HepG2 (cell line): Measurements from ENCODE around the gene CABLES2. TPM values are rescaled to one million over a fixed set of nuclear protein-coding genes. Genes with fewer than 3 reads are reported as not detected.

Experiments
- BRD4 ChIP-seq: sonication (generic); formaldehyde crosslinking; IDR thresholded peaks from 2 replicates; pipeline ENCODE4 v1.4.0; 2020; ENCODE audit warnings: missing genetic modification reagents
- HNRNPK ChIP-seq: fragments of 200-400 bp; formaldehyde crosslinking; IDR thresholded peaks from 2 replicates; pipeline ENCODE4 v1.6.1; 2018; ENCODE audit warnings: low read length, low read depth, moderate library complexity, mild to moderate bottlenecking; ENCODE audit not compliant: poor library complexity, severe bottlenecking
- HNRNPLL ChIP-seq: fragments of 200-400 bp; formaldehyde crosslinking; IDR thresholded peaks from 2 replicates; pipeline ENCODE4 v1.6.1; 2017; ENCODE audit warnings: mild to moderate bottlenecking, low read depth, low read length; ENCODE audit not compliant: poor library complexity, severe bottlenecking
- KAT2B ChIP-seq: fragments of 150-350 bp; IDR thresholded peaks from 2 replicates; pipeline ENCODE4 v1.6.1; 2014; ENCODE audit warnings: low read depth, low read length, borderline replicate concordance
- NFIB ChIP-seq: sonication (generic); formaldehyde crosslinking; IDR thresholded peaks from 2 replicates; pipeline ENCODE4 v1.9.0; 2021; ENCODE audit warnings: missing genetic modification reagents, mild to moderate bottlenecking, borderline replicate concordance
- PRDM4 ChIP-seq: sonication (generic); formaldehyde crosslinking; IDR thresholded peaks from 2 replicates; pipeline ENCODE4 v1.9.0; 2021; ENCODE audit warnings: missing genetic modification reagents, borderline replicate concordance
- RAD51 ChIP-seq: fragments of 450-650 bp; IDR thresholded peaks from 2 replicates; pipeline ENCODE4 v1.6.1; 2016; ENCODE audit warnings: borderline replicate concordance
- RNF2 ChIP-seq: fragments of 450-650 bp; conservative IDR thresholded peaks from 2 replicates; pipeline ENCODE4 v1.6.1; 2016; ENCODE audit warnings: low read depth
- RXRB ChIP-seq: IDR thresholded peaks from 2 replicates; pipeline ENCODE4 v1.6.1; 2016; ENCODE audit warnings: borderline replicate concordance, missing genetic modification reagents, missing compliant biosample characterization
- SMC3 ChIP-seq: IDR thresholded peaks from 2 replicates; pipeline ENCODE4 v1.6.1; 2011; ENCODE audit warnings: low read length, improper control_type of control experiment
- SNAPC4 ChIP-seq: sonication (generic); formaldehyde crosslinking; IDR thresholded peaks from 2 replicates; pipeline ENCODE4 v1.4.0; 2020; ENCODE audit warnings: mild to moderate bottlenecking, missing genetic modification reagents
- XRCC5 ChIP-seq: fragments of 200-400 bp; formaldehyde crosslinking; optimal IDR thresholded peaks from 2 replicates; pipeline ENCODE3; 2017; ENCODE audit warnings: mild to moderate bottlenecking, low read length
- ZC3H4 ChIP-seq: sonication (generic); formaldehyde crosslinking; IDR thresholded peaks from 2 replicates; pipeline ENCODE4 v1.4.0; 2020; ENCODE audit warnings: missing genetic modification reagents, borderline replicate concordance
- ZFYVE20 ChIP-seq: sonication (generic); formaldehyde crosslinking; IDR thresholded peaks from 2 replicates; pipeline ENCODE4 v1.8.0; 2023; ENCODE audit warnings: low read depth, mild to moderate bottlenecking, moderate library complexity, missing genetic modification reagents, borderline replicate concordance
- ZMAT5 ChIP-seq: sonication (generic); formaldehyde crosslinking; IDR thresholded peaks from 2 replicates; pipeline ENCODE4 v1.5.0; 2020; ENCODE audit warnings: mild to moderate bottlenecking, low read depth, missing genetic modification reagents, borderline replicate concordance
- ZNF75D ChIP-seq: sonication (generic); formaldehyde crosslinking; IDR thresholded peaks from 2 replicates; pipeline ENCODE4 v1.8.1; 2023; ENCODE audit warnings: missing genetic modification reagents, mild to moderate bottlenecking, borderline replicate concordance
- polyA plus RNA-seq, 8 experiments: library from polyadenylated mRNA; depleted of rRNA in 3 of 8; stranded (reverse) in 7 of 8; unstranded in 1 of 8; fragments of >200 nt; fragmentation: Illumina TruSeq in 4 of 8; extraction: Trizol in 4 of 8; gene quantifications; 2 replicates each; pipeline versions ENCODE4 v1.2.1 to v1.2.3, GENCODE V29; 2011 to 2016; ENCODE audit warnings: low read depth in 4 of 8, missing spikeins in 1 of 8, mixed read lengths in 1 of 8; ENCODE audit not compliant: insufficient read depth in 1 of 8
- total RNA-seq, 5 experiments: library from RNA; depleted of rRNA; stranded (reverse); fragments of >200 nt; fragmentation: Illumina TruSeq; extraction: Trizol; gene quantifications; 2 replicates each; pipeline ENCODE4 v1.2.3, GENCODE V29; 2016; ENCODE audit warnings: low read depth in 1 of 5
- TF ChIP-seq, protein P1 (sequence below): sonication (generic); formaldehyde crosslinking; IDR thresholded peaks from 2 replicates; pipeline ENCODE4 v1.9.0; 2021; ENCODE audit warnings: missing genetic modification reagents, borderline replicate concordance
- TF ChIP-seq, protein P2 (sequence below): sonication (generic); formaldehyde crosslinking; IDR thresholded peaks from 2 replicates; pipeline ENCODE4 v1.5.0; 2020; ENCODE audit warnings: mild to moderate bottlenecking, missing genetic modification reagents

Gene CABLES2
- total and polyA plus RNA-seq, 2 of the 13 experiments (the other 11 are each of a cell fraction or from before 2014, with no cell fraction given) = 5.2 to 9.7 TPM

GRCh38 chr20:62370807-62371587, 36.1 kb downstream of the CABLES2 start (continued):
- TF ChIP-seq SNAPC4 = peak; percentile 89
- TF ChIP-seq ZMAT5 (CRISPR knock-in tag) = no peak
- TF ChIP-seq, protein P1, sequence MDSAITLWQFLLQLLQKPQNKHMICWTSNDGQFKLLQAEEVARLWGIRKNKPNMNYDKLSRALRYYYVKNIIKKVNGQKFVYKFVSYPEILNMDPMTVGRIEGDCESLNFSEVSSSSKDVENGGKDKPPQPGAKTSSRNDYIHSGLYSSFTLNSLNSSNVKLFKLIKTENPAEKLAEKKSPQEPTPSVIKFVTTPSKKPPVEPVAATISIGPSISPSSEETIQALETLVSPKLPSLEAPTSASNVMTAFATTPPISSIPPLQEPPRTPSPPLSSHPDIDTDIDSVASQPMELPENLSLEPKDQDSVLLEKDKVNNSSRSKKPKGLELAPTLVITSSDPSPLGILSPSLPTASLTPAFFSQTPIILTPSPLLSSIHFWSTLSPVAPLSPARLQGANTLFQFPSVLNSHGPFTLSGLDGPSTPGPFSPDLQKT (CRISPR knock-in tag) = no peak
- no peak for TF ChIP-seq ZC3H4 (CRISPR knock-in tag)
- TF ChIP-seq HNRNPK = no peak
- TF ChIP-seq BRD4 (CRISPR knock-in tag) = peak; percentile 9; the same call in 1 of the 2 replicates
- peak; percentile 38; the same call in 1 of the 2 replicates for TF ChIP-seq PRDM4
- no peak for TF ChIP-seq ZNF75D
- TF ChIP-seq RXRB (CRISPR knock-in tag) = peak; percentile 77
- peak; percentile 27 for TF ChIP-seq HNRNPLL
- TF ChIP-seq KAT2B = no peak
- no peak for TF ChIP-seq SMC3
- no peak for TF ChIP-seq XRCC5
- TF ChIP-seq, protein P2, sequence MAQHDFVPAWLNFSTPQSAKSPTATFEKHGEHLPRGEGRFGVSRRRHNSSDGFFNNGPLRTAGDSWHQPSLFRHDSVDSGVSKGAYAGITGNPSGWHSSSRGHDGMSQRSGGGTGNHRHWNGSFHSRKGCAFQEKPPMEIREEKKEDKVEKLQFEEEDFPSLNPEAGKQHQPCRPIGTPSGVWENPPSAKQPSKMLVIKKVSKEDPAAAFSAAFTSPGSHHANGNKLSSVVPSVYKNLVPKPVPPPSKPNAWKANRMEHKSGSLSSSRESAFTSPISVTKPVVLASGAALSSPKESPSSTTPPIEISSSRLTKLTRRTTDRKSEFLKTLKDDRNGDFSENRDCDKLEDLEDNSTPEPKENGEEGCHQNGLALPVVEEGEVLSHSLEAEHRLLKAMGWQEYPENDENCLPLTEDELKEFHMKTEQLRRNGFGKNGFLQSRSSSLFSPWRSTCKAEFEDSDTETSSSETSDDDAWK (CRISPR knock-in tag) = no peak
- peak; percentile 80; the same call in 1 of the 2 replicates for TF ChIP-seq RNF2
- no peak for TF ChIP-seq NFIB
- TF ChIP-seq ZFYVE20 = no peak
- TF ChIP-seq RAD51 = no peak
